ENCODE data around the gene SZT2.

The SZT2 gene

GRCh38 chr1:43432171-43432860, 42.6 kb downstream of the SZT2 start:
- no peaks in the 10 kb centered on the region for H3K4me1 ChIP-seq (ENCODE audit: control insufficient read depth, low read length)
- H4K20me1 ChIP-seq (ENCODE audit: control insufficient read depth, insufficient read depth, low read depth, low read length): no peaks in the 10 kb centered on the region
- H3K9me3 ChIP-seq (ENCODE audit: control insufficient read depth, insufficient read depth, low read length): no peaks in the 10 kb centered on the region
- no peak overlapping the region for H3K4me3 ChIP-seq (ENCODE audit: low read length)
- H3F3A ChIP-seq (ENCODE audit: control insufficient read depth, insufficient read depth): no peaks in the 10 kb centered on the region
- H3K9me2 ChIP-seq (replicated peaks; ENCODE audit: control insufficient read depth, low read length): no peaks in the 10 kb centered on the region
- H3K79me2 ChIP-seq (ENCODE audit: control insufficient read depth, low read length): no peaks in the 10 kb centered on the region
- no peak overlapping the region for H3K27ac ChIP-seq (ENCODE audit: low read depth, low read length)
- TF ChIP-seq, protein P1, sequence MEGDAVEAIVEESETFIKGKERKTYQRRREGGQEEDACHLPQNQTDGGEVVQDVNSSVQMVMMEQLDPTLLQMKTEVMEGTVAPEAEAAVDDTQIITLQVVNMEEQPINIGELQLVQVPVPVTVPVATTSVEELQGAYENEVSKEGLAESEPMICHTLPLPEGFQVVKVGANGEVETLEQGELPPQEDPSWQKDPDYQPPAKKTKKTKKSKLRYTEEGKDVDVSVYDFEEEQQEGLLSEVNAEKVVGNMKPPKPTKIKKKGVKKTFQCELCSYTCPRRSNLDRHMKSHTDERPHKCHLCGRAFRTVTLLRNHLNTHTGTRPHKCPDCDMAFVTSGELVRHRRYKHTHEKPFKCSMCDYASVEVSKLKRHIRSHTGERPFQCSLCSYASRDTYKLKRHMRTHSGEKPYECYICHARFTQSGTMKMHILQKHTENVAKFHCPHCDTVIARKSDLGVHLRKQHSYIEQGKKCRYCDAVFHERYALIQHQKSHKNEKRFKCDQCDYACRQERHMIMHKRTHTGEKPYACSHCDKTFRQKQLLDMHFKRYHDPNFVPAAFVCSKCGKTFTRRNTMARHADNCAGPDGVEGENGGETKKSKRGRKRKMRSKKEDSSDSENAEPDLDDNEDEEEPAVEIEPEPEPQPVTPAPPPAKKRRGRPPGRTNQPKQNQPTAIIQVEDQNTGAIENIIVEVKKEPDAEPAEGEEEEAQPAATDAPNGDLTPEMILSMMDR (IDR thresholded peaks at IDR 0.05; ENCODE audit: low read depth, low read length, poor library complexity, severe bottlenecking): no peak
- TF ChIP-seq EZH2phosphoT487 (IDR thresholded peaks at IDR 0.05; ENCODE audit: borderline replicate concordance, low read length): no peak
- no peaks in the 10 kb centered on the region for H3K27me3 ChIP-seq (ENCODE audit: control insufficient read depth, low read length)
- H3K36me3 ChIP-seq (ENCODE audit: control insufficient read depth, low read length): peaks cover 69% of the 10 kb centered on the region
- H3K4me2 ChIP-seq (ENCODE audit: low read length): no peak overlapping the region

- H3K36me3 ChIP-seq (ENCODE audit: control insufficient read depth, low read length): peaks cover 63% of the 10 kb centered on the region
- H3K4me3 ChIP-seq (ENCODE audit: low read length): no peak overlapping the region
- no peaks in the 10 kb centered on the region for H4K20me1 ChIP-seq (ENCODE audit: control insufficient read depth, insufficient read depth, low read depth, low read length)
- H3K4me2 ChIP-seq (ENCODE audit: low read length): no peak overlapping the region
- H3K27me3 ChIP-seq (ENCODE audit: control insufficient read depth, low read length): no peaks in the 10 kb centered on the region
- H3K9me3 ChIP-seq (ENCODE audit: control insufficient read depth, insufficient read depth, low read length): no peaks in the 10 kb centered on the region
- H3K9me2 ChIP-seq (replicated peaks; ENCODE audit: control insufficient read depth, low read length): no peaks in the 10 kb centered on the region
- no peak overlapping the region for H3K27ac ChIP-seq (ENCODE audit: low read depth, low read length)
- H3K79me2 ChIP-seq (ENCODE audit: control insufficient read depth, low read length): no peaks in the 10 kb centered on the region
- TF ChIP-seq EZH2phosphoT487 (IDR thresholded peaks at IDR 0.05; ENCODE audit: borderline replicate concordance, low read length): no peak
- TF ChIP-seq, protein P1 (IDR thresholded peaks at IDR 0.05; ENCODE audit: low read depth, low read length, poor library complexity, severe bottlenecking): no peak
- no peaks in the 10 kb centered on the region for H3F3A ChIP-seq (ENCODE audit: control insufficient read depth, insufficient read depth)
- no peaks in the 10 kb centered on the region for H3K4me1 ChIP-seq (ENCODE audit: control insufficient read depth, low read length)
Observed at GRCh38 chr1:43432907-43433306, 43.2 kb downstream of the SZT2 start.

DNA sequence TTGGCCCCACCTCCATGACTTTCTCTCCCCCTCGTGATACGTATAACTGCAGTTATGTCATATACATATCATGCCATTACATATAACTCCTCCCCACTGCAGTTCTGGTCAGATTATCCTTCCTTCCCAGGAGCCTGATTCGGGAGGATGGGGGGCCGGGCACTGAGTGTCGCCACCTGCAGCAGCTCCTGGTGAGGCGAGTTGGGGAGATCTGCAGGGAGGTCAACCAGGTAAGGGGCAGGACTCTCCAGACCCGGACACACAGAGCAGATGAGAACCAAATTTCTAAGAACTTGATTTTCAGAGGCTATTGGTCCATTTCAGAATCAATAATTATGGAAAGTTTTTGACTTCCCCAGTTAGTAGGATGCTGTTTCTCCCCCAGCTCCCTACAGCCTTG, 44.6 kb downstream of the SZT2 start:
- H3K36me3 ChIP-seq (ENCODE audit: control insufficient read depth, low read length): peaks cover 55% of the 10 kb centered on the region
- H3K79me2 ChIP-seq (ENCODE audit: control insufficient read depth, low read length): no peaks in the 10 kb centered on the region
- TF ChIP-seq, protein P1 (IDR thresholded peaks at IDR 0.05; ENCODE audit: low read depth, low read length, poor library complexity, severe bottlenecking): no peak
- TF ChIP-seq EZH2phosphoT487 (IDR thresholded peaks at IDR 0.05; ENCODE audit: borderline replicate concordance, low read length): no peak
- no peak overlapping the region for H3K4me2 ChIP-seq (ENCODE audit: low read length)
- no peak overlapping the region for H3K27ac ChIP-seq (ENCODE audit: low read depth, low read length)
- no peaks in the 10 kb centered on the region for H4K20me1 ChIP-seq (ENCODE audit: control insufficient read depth, insufficient read depth, low read depth, low read length)
- H3K9me3 ChIP-seq (ENCODE audit: control insufficient read depth, insufficient read depth, low read length): no peaks in the 10 kb centered on the region
- no peaks in the 10 kb centered on the region for H3K27me3 ChIP-seq (ENCODE audit: control insufficient read depth, low read length)
- no peaks in the 10 kb centered on the region for H3K4me1 ChIP-seq (ENCODE audit: control insufficient read depth, low read length)
- no peak overlapping the region for H3K4me3 ChIP-seq (ENCODE audit: low read length)
- H3F3A ChIP-seq (ENCODE audit: control insufficient read depth, insufficient read depth): no peaks in the 10 kb centered on the region
- H3K9me2 ChIP-seq (replicated peaks; ENCODE audit: control insufficient read depth, low read length): no peaks in the 10 kb centered on the region

All from DOHH2 (cell line).